Pancreas (tissue), 10 donors: ENCODE measurements around the gene TMOD2. TPM values are rescaled to one million over a fixed set of nuclear protein-coding genes. Genes with fewer than 3 reads are reported as not detected.

Experiments used
- ATAC-seq, 4 donors: fragments of 200-7000 bp; cut with Tn5 transposase; one replicate each; pipeline versions ENCODE4 v1.8.0 to v1.9.1; 2020; ENCODE audit warnings: mild to moderate bottlenecking in 4 of 4, moderate library complexity in 4 of 4
- DNase-seq, 6 donors: peaks; one replicate each; pipeline ENCODE4 v3.0.0-alpha.2; 2020
- FAIRE-seq: peaks from 2 replicates; lab custom pipeline; 2012; peaks lifted over from hg19 to GRCh38; lab: Jason Lieb, UNC
- H3K27ac ChIP-seq, 4 donors: fragments of 200-600 bp; sonication (generic); 1 replicate in 3 of 4; 2 replicates in 1 of 4; pipeline versions ENCODE4 v1.5.0 to v1.8.0; 2020
- H3K27me3 ChIP-seq, 4 donors: fragments of 200-600 bp; one replicate each; pipeline ENCODE4 v1.8.0; 2021
- H3K36me3 ChIP-seq, 3 donors: fragments of 200-600 bp; sonication (generic) in 1 of 3; one replicate each; pipeline versions ENCODE4 v1.5.0 to v1.8.0; 2020 to 2021
- H3K4me1 ChIP-seq, 3 donors: fragments of 200-600 bp; one replicate each; pipeline ENCODE4 v1.8.0; 2021
- H3K4me3 ChIP-seq, 4 donors: fragments of 200-600 bp; sonication (generic) in 2 of 4; one replicate each; pipeline versions ENCODE4 v1.5.0 to v1.8.0; 2020 to 2021
- H3K9me3 ChIP-seq, 4 donors: fragments of 200-600 bp; one replicate each; pipeline ENCODE4 v1.8.0; 2021
- CTCF ChIP-seq, 4 donors: fragments of 200-600 bp; sonication (generic) in 3 of 4; IDR thresholded peaks; one replicate each; pipeline versions ENCODE4 v1.5.0 to v1.8.0; 2021; ENCODE audit warnings: antibody characterized with exemption in 4 of 4
- WGBS, 2 donors: extraction: QIAGEN DNeasy Blood & Tissue Kit; methylation state at CpG; one replicate each; pipeline ENCODE4 v1.1.7; 2013; 5-methylcytosine and 5-hydroxymethylcytosine counted together
- intact Hi-C, 3 donors: fragments of 100-400 bp; cut with DNase I; formaldehyde crosslinking; loops; one replicate each; pipeline versions ENCODE4 v1.11.1 to v1.14.2; 2022
- polyA plus RNA-seq, 2 donors: library from polyadenylated mRNA; stranded (reverse); fragments of 200-250 nt; gene quantifications; one replicate each; pipeline ENCODE4 v1.2.3, GENCODE V29; 2013
- total RNA-seq, 6 donors: library from RNA; stranded (reverse); fragmentation: NEBNext Ultra II Directional in 4 of 6; extraction: Animal tissue kit (Norgen Biotek cat#: 25700) in 4 of 6; gene quantifications; one replicate each; pipeline versions ENCODE4 v1.2.1 to v1.2.4, GENCODE V29; 2021 to 2023
- donor health status: healthy with polysubstance abuse.
- donor health status: DM: no; HTN: no; CAD: no; lungs with moderate emphysema.
- donor health status: DM: no; HTN: no; CAD: no.
- donor health status: control.
- donor health status: control.
- donor health status: Bipolar disorder and iron deficiency.
- donor health status: DM: yes; HTN: yes; CAD: no.
- donor health status: DM: no; HTN: no; CAD: no.
- donor health status: DM: no; HTN: no; CAD: no.
- donor health status: DM: yes; HTN: yes; CAD: no.

TMOD2 gene
- total and polyA plus RNA-seq, 8 donors = 1.1 to 6.8 (median 3.3) TPM

- DNase-seq (no peak), ATAC-seq (no peak), FAIRE-seq (no peak)
- no peaks in the 10 kb centered on the region for H3K9me3 ChIP-seq
- H3K4me3 ChIP-seq = no peak overlapping the region
- no peaks in the 10 kb centered on the region for H3K4me1 ChIP-seq
- intact Hi-C loops = loop anchor here in 1 of 3 donors (10.0 kb wide), 1 partner anchor 106 kb away; no protein-coding TSS in a partner anchor
- WGBS, 2 donors = 55 to 77% methylated on average over 3 of the region's 3 CpGs
- H3K36me3 ChIP-seq = no peaks in the 10 kb centered on the region
- no peaks in the 10 kb centered on the region for H3K27me3 ChIP-seq
- no peak overlapping the region for H3K27ac ChIP-seq
- no peak for TF ChIP-seq CTCF (IDR thresholded peaks at IDR 0.05)
Observed at GRCh38 chr15:51760805-51761204, 9.4 kb downstream of the TMOD2 start.

GRCh38 chr15:51765751-51766150 is 14.4 kb downstream of the TMOD2 start:
- H3K27ac ChIP-seq = no peak overlapping the region
- intact Hi-C loops = loop anchor here in 1 of 3 donors (10.0 kb wide), 1 partner anchor 111 kb away; no protein-coding TSS in a partner anchor
- 79 to 87% methylated on average over 7 of the region's 7 CpGs for WGBS, 2 donors
- H3K4me3 ChIP-seq = no peak overlapping the region
- no peak for TF ChIP-seq CTCF (IDR thresholded peaks at IDR 0.05)
- DNase-seq (no peak), ATAC-seq (no peak), FAIRE-seq (no peak)
- H3K4me1 ChIP-seq = no peaks in the 10 kb centered on the region
- no peaks in the 10 kb centered on the region for H3K27me3 ChIP-seq
- no peaks in the 10 kb centered on the region for H3K9me3 ChIP-seq
- H3K36me3 ChIP-seq = no peaks in the 10 kb centered on the region

- no peak for FAIRE-seq
- H3K27ac ChIP-seq = no peak overlapping the region
- H3K9me3 ChIP-seq = no peaks in the 10 kb centered on the region
- H3K4me1 ChIP-seq = no peaks in the 10 kb centered on the region
- no peak for TF ChIP-seq CTCF (IDR thresholded peaks at IDR 0.05)
- intact Hi-C loops = loop anchor here in 1 of 3 donors (10.0 kb wide), 1 partner anchor 112 kb away; no protein-coding TSS in a partner anchor
- no peaks in the 10 kb centered on the region for H3K36me3 ChIP-seq
- DNase-seq = no peak
- H3K4me3 ChIP-seq = no peak overlapping the region
- 78 to 92% methylated on average over 1 of the region's 1 CpG for WGBS, 2 donors
- ATAC-seq = no peak
- no peaks in the 10 kb centered on the region for H3K27me3 ChIP-seq
Observed at GRCh38 chr15:51766341-51766740, 14.9 kb downstream of the TMOD2 start.

GRCh38 chr15:51768018-51768417 is 16.6 kb downstream of the TMOD2 start:
- ATAC-seq (no peak), DNase-seq (no peak), FAIRE-seq (no peak)
- H3K4me3 ChIP-seq = no peak overlapping the region
- H3K4me1 ChIP-seq = no peaks in the 10 kb centered on the region
- intact Hi-C loops = loop anchor here in 1 of 3 donors (10.0 kb wide), 1 partner anchor 113 kb away; no protein-coding TSS in a partner anchor
- TF ChIP-seq CTCF (IDR thresholded peaks at IDR 0.05) = no peak
- no peak overlapping the region for H3K27ac ChIP-seq
- no peaks in the 10 kb centered on the region for H3K27me3 ChIP-seq
- 74 to 80% methylated on average over 9 of the region's 9 CpGs for WGBS, 2 donors
- H3K36me3 ChIP-seq = no peaks in the 10 kb centered on the region
- no peaks in the 10 kb centered on the region for H3K9me3 ChIP-seq

GRCh38 chr15:51770902-51771301 is 19.5 kb downstream of the TMOD2 start:
- Histone ChIP-seq H3K4me1 (no peaks in the 10 kb centered on the region), H3K9me3 (no peaks in the 10 kb centered on the region), H3K27me3 (no peaks in the 10 kb centered on the region), H3K27ac (no peak overlapping the region), H3K4me3 (no peak overlapping the region), H3K36me3 (no peaks in the 10 kb centered on the region)
- TF ChIP-seq CTCF (IDR thresholded peaks at IDR 0.05) = no peak
- DNase-seq = no peak
- WGBS, 2 donors = 53 to 82% methylated on average over 3 of the region's 3 CpGs
- intact Hi-C loops = loop anchor here in 2 of 3 donors (5.0 kb wide), 2 partner anchors 119 to 124 kb away; no protein-coding TSS in a partner anchor
- ATAC-seq = no peak
- no peak for FAIRE-seq
